Trophoblast cell (in vitro differentiated cells and primary cell): ENCODE results near the gene SPON1.

Experiments
- DNase-seq, 2 donors: peaks; one replicate each; pipeline ENCODE4 v3.0.0-alpha.2; 2016
- H2AFZ ChIP-seq: 2 replicates; pipeline ENCODE4 v1.6.1; 2013; ENCODE audit warnings: low read length, moderate library complexity, mild to moderate bottlenecking; ENCODE audit not compliant: insufficient read depth, poor library complexity
- H2AK5ac ChIP-seq: 2 replicates; pipeline ENCODE4 v1.6.1; 2013; ENCODE audit warnings: mild to moderate bottlenecking, low read length
- H2BK120ac ChIP-seq: 2 replicates; pipeline ENCODE4 v1.6.1; 2013; ENCODE audit warnings: low read length, mild to moderate bottlenecking, moderate library complexity; ENCODE audit not compliant: insufficient read depth, poor library complexity
- H2BK12ac ChIP-seq: 2 replicates; pipeline ENCODE4 v1.6.1; 2013; ENCODE audit warnings: mild to moderate bottlenecking, low read length, moderate library complexity
- H2BK5ac ChIP-seq: 2 replicates; pipeline ENCODE4 v1.6.1; 2013; ENCODE audit warnings: low read length, low read depth, moderate library complexity, mild to moderate bottlenecking; ENCODE audit not compliant: poor library complexity
- H3K14ac ChIP-seq: 2 replicates; pipeline ENCODE4 v1.6.1; 2013; ENCODE audit warnings: mild to moderate bottlenecking, low read length
- H3K18ac ChIP-seq: 2 replicates; pipeline ENCODE4 v1.6.1; 2013; ENCODE audit warnings: mild to moderate bottlenecking, low read length
- H3K23ac ChIP-seq: 2 replicates; pipeline ENCODE4 v1.6.1; 2013; ENCODE audit warnings: low read length
- H3K27ac ChIP-seq: 2 replicates; pipeline ENCODE4 v1.5.1; 2013; ENCODE audit warnings: low read depth, mild to moderate bottlenecking, inconsistent platforms, low read length, moderate library complexity
- H3K27me3 ChIP-seq: 2 replicates; pipeline ENCODE4 v1.6.1; 2013; ENCODE audit warnings: inconsistent platforms, mild to moderate bottlenecking, low read length, moderate library complexity; ENCODE audit not compliant: insufficient read depth
- H3K36me3 ChIP-seq, 2 experiments: 1 replicate in 1 of 2; 2 replicates in 1 of 2; pipeline ENCODE4 v1.6.1; 2013; ENCODE audit warnings: low read length in 2 of 2, mild to moderate bottlenecking in 2 of 2, moderate library complexity in 1 of 2; ENCODE audit not compliant: insufficient read depth in 2 of 2, control insufficient read depth in 1 of 2
- H3K4ac ChIP-seq: 2 replicates; pipeline ENCODE4 v1.6.1; 2013; ENCODE audit warnings: low read depth, mild to moderate bottlenecking, low read length, moderate library complexity
- H3K4me1 ChIP-seq, 2 experiments: 1 replicate in 1 of 2; 2 replicates in 1 of 2; pipeline ENCODE4 v1.6.1; 2013; ENCODE audit warnings: low read length in 2 of 2, mild to moderate bottlenecking in 2 of 2, moderate library complexity in 1 of 2; ENCODE audit not compliant: insufficient read depth in 2 of 2, control insufficient read depth in 1 of 2
- H3K4me2 ChIP-seq: 2 replicates; pipeline ENCODE4 v1.6.1; 2013; ENCODE audit warnings: inconsistent platforms, mild to moderate bottlenecking, low read length, moderate library complexity
- H3K4me3 ChIP-seq: 2 replicates; pipeline ENCODE4 v1.5.1; 2013; ENCODE audit warnings: mild to moderate bottlenecking, low read depth, low read length, inconsistent platforms
- H3K79me1 ChIP-seq: one replicate; pipeline ENCODE4 v1.6.1; 2013; ENCODE audit warnings: low read length
- H3K79me2 ChIP-seq: 2 replicates; pipeline ENCODE4 v1.6.1; 2013; ENCODE audit warnings: low read length, mild to moderate bottlenecking; ENCODE audit not compliant: control insufficient read depth, insufficient read depth, poor library complexity
- H3K9ac ChIP-seq: 2 replicates; pipeline ENCODE4 v1.6.1; 2013; ENCODE audit warnings: mild to moderate bottlenecking, low read length
- H3K9me3 ChIP-seq: 2 replicates; pipeline ENCODE4 v1.6.1; 2013; ENCODE audit warnings: low read depth, mild to moderate bottlenecking, control low read depth, inconsistent platforms, low read length; ENCODE audit not compliant: insufficient read depth
- H4K12ac ChIP-seq: 2 replicates; pipeline ENCODE4 v1.6.1; 2013; ENCODE audit warnings: low read depth, mild to moderate bottlenecking, low read length, moderate library complexity
- H4K8ac ChIP-seq: 2 replicates; pipeline ENCODE4 v1.6.1; 2013; ENCODE audit warnings: low read depth, mild to moderate bottlenecking, low read length, moderate library complexity
- H4K91ac ChIP-seq: one replicate; pipeline ENCODE4 v1.6.1; 2013; ENCODE audit warnings: low read depth, mild to moderate bottlenecking, low read length, moderate library complexity
- WGBS: extraction: QIAGEN DNeasy Blood & Tissue Kit; methylation state at CpG from one replicate; pipeline ENCODE4 v1.1.7; 2013; ENCODE audit warnings: missing lambda C conversion rate; ENCODE audit not compliant: insufficient read length, insufficient coverage; ENCODE audit errors: extremely low coverage; 5-methylcytosine and 5-hydroxymethylcytosine counted together

SPON1 gene

GRCh38 chr11:14112721-14113120 is 150.2 kb downstream of the SPON1 start:
- no peak overlapping the region for H3K4me2 ChIP-seq
- no peak overlapping the region for H3K4ac ChIP-seq
- no peak overlapping the region for H3K14ac ChIP-seq
- no peaks in the 10 kb centered on the region for H3K9me3 ChIP-seq
- no peak overlapping the region for H2BK12ac ChIP-seq
- no CpG with 5 or more reads among the region's 2 CpGs for WGBS
- H2AFZ ChIP-seq: no peak overlapping the region
- no peaks in the 10 kb centered on the region for H3K36me3 ChIP-seq
- H4K8ac ChIP-seq: no peak overlapping the region
- DNase-seq: no peak
- no peak overlapping the region for H3K23ac ChIP-seq
- H3K18ac ChIP-seq: no peak overlapping the region
- H2AK5ac ChIP-seq: no peak overlapping the region
- no peak overlapping the region for H3K4me3 ChIP-seq
- H3K27ac ChIP-seq: no peak overlapping the region
- H2BK5ac ChIP-seq: no peak overlapping the region
- H3K79me1 ChIP-seq: no peaks in the 10 kb centered on the region
- no peaks in the 10 kb centered on the region for H3K27me3 ChIP-seq
- no peak overlapping the region for H4K91ac ChIP-seq
- no peak overlapping the region for H4K12ac ChIP-seq
- H3K9ac ChIP-seq: no peak overlapping the region
- peaks cover 0 to 2% of the 10 kb centered on the region in 2 experiments for H3K4me1 ChIP-seq
- H3K79me2 ChIP-seq: no peaks in the 10 kb centered on the region
- H2BK120ac ChIP-seq: no peak overlapping the region

GRCh38 chr11:14114269-14114668 is 151.7 kb downstream of the SPON1 start:
- H3K9ac ChIP-seq: no peak overlapping the region
- no peak overlapping the region for H3K4ac ChIP-seq
- no peak overlapping the region for H2BK5ac ChIP-seq
- no peak overlapping the region for H3K23ac ChIP-seq
- no peak for DNase-seq
- no peak overlapping the region for H2AFZ ChIP-seq
- H3K9me3 ChIP-seq: no peaks in the 10 kb centered on the region
- H4K91ac ChIP-seq: no peak overlapping the region
- no peak overlapping the region for H3K4me3 ChIP-seq
- no peaks in the 10 kb centered on the region for H3K79me2 ChIP-seq
- H2BK120ac ChIP-seq: no peak overlapping the region
- H3K27ac ChIP-seq: no peak overlapping the region
- no peaks in the 10 kb centered on the region for H3K27me3 ChIP-seq
- no peaks in the 10 kb centered on the region for H3K36me3 ChIP-seq
- no peaks in the 10 kb centered on the region for H3K79me1 ChIP-seq
- H3K4me1 ChIP-seq: peaks cover 0 to 2% of the 10 kb centered on the region in 2 experiments
- H2BK12ac ChIP-seq: no peak overlapping the region
- H3K18ac ChIP-seq: no peak overlapping the region
- no peak overlapping the region for H4K12ac ChIP-seq
- no peak overlapping the region for H3K4me2 ChIP-seq
- H3K14ac ChIP-seq: no peak overlapping the region
- H2AK5ac ChIP-seq: no peak overlapping the region
- H4K8ac ChIP-seq: no peak overlapping the region
- WGBS: no CpG with 5 or more reads among the region's 1 CpG

GRCh38 chr11:14114786-14115185 is 152.3 kb downstream of the SPON1 start:
- DNase-seq: no peak
- Histone ChIP-seq H3K4me3 (no peak overlapping the region), H3K79me2 (no peaks in the 10 kb centered on the region), H2BK5ac (no peak overlapping the region), H2AFZ (no peak overlapping the region), H3K23ac (no peak overlapping the region), H3K4me1 (peaks cover 0 to 2% of the 10 kb centered on the region in 2 experiments), H3K18ac (no peak overlapping the region), H3K4ac (no peak overlapping the region), H3K9me3 (no peaks in the 10 kb centered on the region), H3K9ac (peak overlapping the region; percentile 29), H3K4me2 (no peak overlapping the region), H3K27ac (no peak overlapping the region), H2AK5ac (no peak overlapping the region), H4K12ac (no peak overlapping the region), H2BK12ac (no peak overlapping the region), H3K79me1 (no peaks in the 10 kb centered on the region), H3K14ac (no peak overlapping the region), H4K91ac (no peak overlapping the region), H4K8ac (no peak overlapping the region), H3K36me3 (no peaks in the 10 kb centered on the region), H3K27me3 (no peaks in the 10 kb centered on the region), H2BK120ac (no peak overlapping the region)
- no CpG with 5 or more reads among the region's 2 CpGs for WGBS

- H3K27me3 ChIP-seq: no peaks in the 10 kb centered on the region
- no peak overlapping the region for H3K9ac ChIP-seq
- H3K36me3 ChIP-seq: no peaks in the 10 kb centered on the region
- no peak overlapping the region for H3K4me2 ChIP-seq
- H2BK5ac ChIP-seq: no peak overlapping the region
- no peak overlapping the region for H4K91ac ChIP-seq
- H2BK120ac ChIP-seq: no peak overlapping the region
- H3K4me1 ChIP-seq: no peaks in the 10 kb centered on the region
- no peaks in the 10 kb centered on the region for H3K79me1 ChIP-seq
- WGBS: no CpG with 5 or more reads among the region's 1 CpG
- no peak overlapping the region for H4K12ac ChIP-seq
- no peak overlapping the region for H4K8ac ChIP-seq
- no peak overlapping the region for H3K23ac ChIP-seq
- H3K18ac ChIP-seq: no peak overlapping the region
- no peak overlapping the region for H2AFZ ChIP-seq
- no peak overlapping the region for H3K14ac ChIP-seq
- H2AK5ac ChIP-seq: no peak overlapping the region
- H2BK12ac ChIP-seq: no peak overlapping the region
- no peak for DNase-seq
- H3K27ac ChIP-seq: no peak overlapping the region
- no peak overlapping the region for H3K4me3 ChIP-seq
- H3K9me3 ChIP-seq: no peaks in the 10 kb centered on the region
- no peak overlapping the region for H3K4ac ChIP-seq
- no peaks in the 10 kb centered on the region for H3K79me2 ChIP-seq
Measured at GRCh38 chr11:14117632-14118031, 155.1 kb downstream of the SPON1 start.
